Kidney epithelial cell (primary cell): ENCODE results near the gene CCM2. TPM values are rescaled to one million over a fixed set of nuclear protein-coding genes. Genes with fewer than 3 reads are reported as not detected.

ENCODE experiments used
- DNase-seq: peaks from one replicate; pipeline ENCODE4 v3.0.0-alpha.2; 2010; ENCODE audit warnings: low read depth
- H3K27me3 ChIP-seq: 2 replicates; pipeline ENCODE4 v1.6.0; 2011; ENCODE audit warnings: low read length; ENCODE audit not compliant: control insufficient read depth, insufficient read depth
- H3K36me3 ChIP-seq: 2 replicates; pipeline ENCODE4 v1.5.1; 2011; ENCODE audit warnings: low read length; ENCODE audit not compliant: control insufficient read depth, insufficient read depth
- H3K4me3 ChIP-seq: 2 replicates; pipeline ENCODE4 v1.5.1; 2011; ENCODE audit warnings: low read depth, mild to moderate bottlenecking, control low read depth, low read length
- CTCF ChIP-seq: IDR thresholded peaks from 2 replicates; pipeline ENCODE4 v1.5.1; 2011; ENCODE audit warnings: mild to moderate bottlenecking, moderate library complexity, low read length, control low read depth, inconsistent platforms; ENCODE audit not compliant: insufficient read depth, poor library complexity, severe bottlenecking
- total RNA-seq: library from RNA; depleted of rRNA; stranded (reverse); fragments of >200 nt; gene quantifications from 2 replicates; pipeline ENCODE4 v1.2.3, GENCODE V29; 2015

CCM2 gene
- total RNA-seq, 1 donor from 2014 or later: 60.2 TPM

GRCh38 chr7:45070254-45070642, 70.2 kb downstream of the CCM2 start:
- peaks cover 1% of the 10 kb centered on the region for H3K36me3 ChIP-seq

GRCh38 chr7:45071528-45071927, 71.5 kb downstream of the CCM2 start:
- Histone ChIP-seq H3K27me3 (no peaks in the 10 kb centered on the region), H3K4me3 (no peak overlapping the region), H3K36me3 (peaks cover 1% of the 10 kb centered on the region)
- no peak for DNase-seq
- no peak for TF ChIP-seq CTCF

More at GRCh38 chr7:45070254-45070642, 70.2 kb downstream of the CCM2 start:
- no peak for DNase-seq
- TF ChIP-seq CTCF: no peak
- Histone ChIP-seq H3K4me3 (no peak overlapping the region), H3K27me3 (no peaks in the 10 kb centered on the region)

GRCh38 chr7:45072131-45073030, 72.4 kb downstream of the CCM2 start:
- Histone ChIP-seq H3K27me3 (no peaks in the 10 kb centered on the region), H3K4me3 (no peak overlapping the region), H3K36me3 (peaks cover 1% of the 10 kb centered on the region)
- DNase-seq: no peak
- no peak for TF ChIP-seq CTCF

- H3K27me3 ChIP-seq: no peaks in the 10 kb centered on the region
- peaks cover 1% of the 10 kb centered on the region for H3K36me3 ChIP-seq
- no peak for TF ChIP-seq CTCF
- DNase-seq: no peak
- no peak overlapping the region for H3K4me3 ChIP-seq
These were observed 73.2 kb downstream of the CCM2 start for GRCh38 chr7:45073031-45073785.

GRCh38 chr7:45073786-45074527, 74.0 kb downstream of the CCM2 start:
- no peak for DNase-seq
- Histone ChIP-seq H3K36me3 (peaks cover 1% of the 10 kb centered on the region), H3K27me3 (no peaks in the 10 kb centered on the region), H3K4me3 (no peak overlapping the region)
- TF ChIP-seq CTCF: no peak
